Stimulated activated CD4-positive, alpha-beta T cell treated with anti-CD3 and anti-CD28 coated beads, TNF-alpha, amount 100 ng/mL, for 24 hours (primary cell): ENCODE results near the gene DPEP1.
A peak's percentile ranks its signal among the peaks of the same experiment; 100 is the strongest.
"Not testable (repeated sequence)": the region's sequence is repeated elsewhere in the genome, so short reads cannot be mapped to it uniquely, and the experiment has no call there.

Experiments
- DNase-seq, 3 experiments: peaks; one replicate each; pipeline ENCODE4 v3.0.0-alpha.2; 2020; ENCODE audit warnings: low read depth in 3 of 3

DPEP1 gene

GRCh38 chr16:89646270-89646669, 32.8 kb downstream of the DPEP1 start:
- DNase-seq, result no peak

GRCh38 chr16:89646906-89647305, 33.5 kb downstream of the DPEP1 start:
- no peak for DNase-seq

GRCh38 chr16:89651584-89651983, 38.1 kb downstream of the DPEP1 start:
- DNase-seq, result no peak

GRCh38 chr16:89653656-89654295, 40.3 kb downstream of the DPEP1 start:
- DNase-seq, result no peak

GRCh38 chr16:89655062-89655643, 41.7 kb downstream of the DPEP1 start:
- no peak for DNase-seq

- DNase-seq, result no peak
Measured at GRCh38 chr16:89656435-89657121, 43.1 kb downstream of the DPEP1 start.

GRCh38 chr16:89657442-89658220, 44.2 kb downstream of the DPEP1 start, which contains the start of the genes CHMP1A and SPATA33:
TSS of gene CHMP1A (minus strand) at chr16:89657708. CDS start at chr16:89657588, 120 bp downstream.
TSS of gene SPATA33 (plus strand) at chr16:89657836. CDS start at chr16:89657912, 76 bp downstream.
- DNase-seq, result peak; percentile 86 to 89 (median 87)

GRCh38 chr16:89658221-89658879, 44.9 kb downstream of the DPEP1 start:
- DNase-seq, result peak in 1 of 3 experiments; percentile 18

GRCh38 chr16:89660146-89660545, 46.7 kb downstream of the DPEP1 start:
- no peak for DNase-seq

GRCh38 chr16:89661215-89661614, 47.8 kb downstream of the DPEP1 start:
- no peak for DNase-seq

- not testable (repeated sequence) for DNase-seq
Measured at GRCh38 chr16:89664238-89664637, 50.8 kb downstream of the DPEP1 start.

- not testable (repeated sequence) for DNase-seq
Measured at GRCh38 chr16:89667000-89667399, 53.6 kb downstream of the DPEP1 start.

GRCh38 chr16:89667633-89668032, 54.2 kb downstream of the DPEP1 start:
- DNase-seq, result no peak

- no peak for DNase-seq
Measured at GRCh38 chr16:89668790-89669158, 55.3 kb downstream of the DPEP1 start.

- no peak for DNase-seq
Measured at GRCh38 chr16:89669755-89670154, 56.3 kb downstream of the DPEP1 start.

- DNase-seq, result no peak
Measured at GRCh38 chr16:89670496-89671431, 57.3 kb downstream of the DPEP1 start.

- DNase-seq, result not testable (repeated sequence)
Measured at GRCh38 chr16:89671565-89671964, 58.1 kb downstream of the DPEP1 start.

GRCh38 chr16:89672177-89672941, 58.9 kb downstream of the DPEP1 start:
- DNase-seq, result no peak

GRCh38 chr16:89678258-89678657, 64.8 kb downstream of the DPEP1 start:
- DNase-seq, result no peak

- no peak for DNase-seq
Measured at GRCh38 chr16:89685916-89686315, 72.5 kb downstream of the DPEP1 start.
